ENCODE results near the gene YWHAG.
A peak's percentile ranks its signal among the peaks of the same experiment; 100 is the strongest.
"Not testable (repeated sequence)": the region's sequence is repeated elsewhere in the genome, so short reads cannot be mapped to it uniquely, and the experiment has no call there.

The YWHAG gene

DNA sequence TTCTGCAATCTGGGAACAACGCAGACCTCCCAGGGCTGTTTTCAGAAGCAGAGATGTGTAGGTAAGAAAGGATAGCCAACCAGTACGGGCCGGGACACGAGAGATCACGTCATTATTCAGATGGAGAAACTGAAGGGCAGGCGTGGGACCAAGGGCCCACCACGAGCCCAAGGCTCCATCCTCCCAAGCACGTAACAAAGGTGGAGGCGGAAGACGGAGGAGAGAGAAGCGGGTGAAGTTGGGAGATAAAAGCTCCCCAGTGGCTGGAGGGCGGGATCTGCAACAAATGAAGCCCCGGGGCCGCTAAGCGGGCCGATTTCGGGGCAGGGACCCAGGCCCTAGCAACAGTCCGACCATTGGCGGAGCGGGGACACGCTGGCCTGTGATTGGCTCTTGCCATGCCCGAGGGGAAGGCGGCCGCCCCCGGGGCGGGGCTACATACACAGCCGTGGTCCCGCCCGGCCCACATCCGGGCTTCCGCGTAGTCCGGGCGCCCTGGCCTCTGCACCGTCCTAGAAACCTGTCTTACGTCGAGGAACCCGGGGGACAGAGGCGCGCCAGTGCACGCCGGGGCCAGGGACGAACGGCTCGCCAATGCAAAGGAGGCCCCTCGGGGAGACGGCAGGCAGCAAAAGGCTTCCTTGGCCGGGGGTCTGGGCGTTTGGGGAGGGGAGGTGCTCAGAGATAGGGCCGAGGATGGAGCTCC is 40.9 kb downstream of the YWHAG start:
- peak; percentile 90 for DNase-seq (ENCODE audit: low read depth)
- TF ChIP-seq, protein P1, sequence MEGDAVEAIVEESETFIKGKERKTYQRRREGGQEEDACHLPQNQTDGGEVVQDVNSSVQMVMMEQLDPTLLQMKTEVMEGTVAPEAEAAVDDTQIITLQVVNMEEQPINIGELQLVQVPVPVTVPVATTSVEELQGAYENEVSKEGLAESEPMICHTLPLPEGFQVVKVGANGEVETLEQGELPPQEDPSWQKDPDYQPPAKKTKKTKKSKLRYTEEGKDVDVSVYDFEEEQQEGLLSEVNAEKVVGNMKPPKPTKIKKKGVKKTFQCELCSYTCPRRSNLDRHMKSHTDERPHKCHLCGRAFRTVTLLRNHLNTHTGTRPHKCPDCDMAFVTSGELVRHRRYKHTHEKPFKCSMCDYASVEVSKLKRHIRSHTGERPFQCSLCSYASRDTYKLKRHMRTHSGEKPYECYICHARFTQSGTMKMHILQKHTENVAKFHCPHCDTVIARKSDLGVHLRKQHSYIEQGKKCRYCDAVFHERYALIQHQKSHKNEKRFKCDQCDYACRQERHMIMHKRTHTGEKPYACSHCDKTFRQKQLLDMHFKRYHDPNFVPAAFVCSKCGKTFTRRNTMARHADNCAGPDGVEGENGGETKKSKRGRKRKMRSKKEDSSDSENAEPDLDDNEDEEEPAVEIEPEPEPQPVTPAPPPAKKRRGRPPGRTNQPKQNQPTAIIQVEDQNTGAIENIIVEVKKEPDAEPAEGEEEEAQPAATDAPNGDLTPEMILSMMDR (IDR thresholded peaks at IDR 0.05; ENCODE audit: low read depth, low read length, missing control alignments), result no peak
- in situ Hi-C loops (cut with HindIII; ENCODE audit: low sequenced_read_pairs), result no loop called here
- H3K4me3 ChIP-seq (ENCODE audit: low read depth, low read length), result peak overlapping the region; percentile 84

DNA sequence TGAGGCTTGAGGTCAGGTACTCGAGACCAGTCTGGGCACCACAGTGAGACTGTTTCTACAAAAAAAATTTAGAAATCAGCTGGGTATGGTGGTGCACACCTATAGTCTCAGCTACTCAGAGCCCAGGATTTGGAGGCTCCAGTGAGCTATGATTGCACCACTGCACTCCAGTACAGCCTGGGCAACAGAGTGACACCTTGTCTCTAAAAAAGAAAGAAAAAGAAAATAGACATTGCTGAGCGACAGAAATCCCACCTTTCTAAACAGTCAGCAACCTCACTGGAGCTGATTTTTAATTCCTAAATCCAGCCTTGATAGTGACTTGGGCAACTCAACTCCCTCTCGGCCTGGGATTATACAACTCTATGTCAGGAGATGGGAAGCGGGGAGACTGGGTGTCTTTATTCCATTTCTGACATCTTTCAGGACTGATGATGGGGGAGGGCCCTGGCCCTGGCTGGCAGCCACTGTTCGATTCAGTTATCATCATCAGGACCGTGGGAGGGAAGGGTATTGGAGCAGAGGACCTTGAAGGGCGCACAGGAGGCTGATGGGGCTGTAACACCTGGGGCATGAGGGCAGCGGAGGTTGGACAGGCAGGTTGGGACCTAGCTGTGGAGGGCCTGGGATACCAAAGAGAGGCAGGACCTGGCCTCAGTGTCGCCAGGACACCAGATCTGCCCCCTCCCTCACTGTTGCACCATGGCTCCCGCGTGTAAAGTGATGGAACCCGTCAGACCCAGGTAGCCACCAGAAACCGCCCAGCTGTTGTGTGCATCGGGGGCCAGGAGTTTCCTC is 41.6 kb downstream of the YWHAG start:
- in situ Hi-C loops (cut with HindIII; ENCODE audit: low sequenced_read_pairs), result no loop called here
- TF ChIP-seq, protein P1 (IDR thresholded peaks at IDR 0.05; ENCODE audit: low read depth, low read length, missing control alignments), result no peak
- H3K4me3 ChIP-seq (ENCODE audit: low read depth, low read length), result peak overlapping the region; percentile 84
- DNase-seq (ENCODE audit: low read depth), result no peak

DNA sequence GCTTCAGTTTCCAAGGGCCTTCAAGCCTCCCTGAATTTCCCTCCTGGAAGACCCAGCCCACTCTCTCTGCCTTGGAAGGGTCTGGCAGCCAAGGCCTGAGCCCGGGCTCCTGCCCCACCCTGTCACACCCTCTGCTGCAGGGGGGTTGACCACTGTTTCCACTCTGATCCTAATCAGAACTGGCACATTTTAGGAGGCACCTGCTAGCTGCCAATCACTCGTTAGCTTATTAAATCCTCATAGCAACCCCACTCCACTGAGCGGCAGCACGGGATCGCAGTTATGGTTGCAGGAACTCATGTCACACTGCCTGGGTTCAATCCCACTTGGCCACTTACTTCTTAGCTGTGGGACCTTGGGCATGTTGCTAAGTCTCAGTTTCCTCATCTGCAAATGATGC is 43.4 kb downstream of the YWHAG start:
- H3K4me3 ChIP-seq (ENCODE audit: low read depth, low read length), result no peak overlapping the region
- in situ Hi-C loops (cut with HindIII; ENCODE audit: low sequenced_read_pairs), result no loop called here
- DNase-seq (ENCODE audit: low read depth), result no peak
- TF ChIP-seq, protein P1 (IDR thresholded peaks at IDR 0.05; ENCODE audit: low read depth, low read length, missing control alignments), result no peak

DNA sequence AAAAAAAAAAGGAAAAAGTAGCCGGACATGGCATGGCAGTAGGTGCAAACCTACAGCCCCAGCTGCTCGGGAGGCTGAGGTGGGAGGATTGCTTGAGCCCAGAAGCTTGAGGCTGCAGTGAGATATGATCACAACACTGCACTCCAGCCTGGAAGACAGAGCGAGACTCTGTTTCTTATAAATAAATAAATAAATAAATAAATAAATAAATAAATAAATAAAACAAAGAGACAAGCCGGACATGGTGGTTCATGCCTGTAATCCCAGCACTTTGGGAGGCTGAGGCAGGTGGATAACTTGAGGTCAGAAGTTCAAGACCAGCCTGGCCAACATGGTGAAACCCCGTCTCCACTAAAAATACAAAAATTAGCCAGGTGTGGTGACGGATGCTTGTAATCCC is 44.1 kb downstream of the YWHAG start:
- H3K4me3 ChIP-seq (ENCODE audit: low read depth, low read length); in situ Hi-C loops (cut with HindIII; ENCODE audit: low sequenced_read_pairs); DNase-seq (ENCODE audit: low read depth): not testable (repeated sequence)

DNA sequence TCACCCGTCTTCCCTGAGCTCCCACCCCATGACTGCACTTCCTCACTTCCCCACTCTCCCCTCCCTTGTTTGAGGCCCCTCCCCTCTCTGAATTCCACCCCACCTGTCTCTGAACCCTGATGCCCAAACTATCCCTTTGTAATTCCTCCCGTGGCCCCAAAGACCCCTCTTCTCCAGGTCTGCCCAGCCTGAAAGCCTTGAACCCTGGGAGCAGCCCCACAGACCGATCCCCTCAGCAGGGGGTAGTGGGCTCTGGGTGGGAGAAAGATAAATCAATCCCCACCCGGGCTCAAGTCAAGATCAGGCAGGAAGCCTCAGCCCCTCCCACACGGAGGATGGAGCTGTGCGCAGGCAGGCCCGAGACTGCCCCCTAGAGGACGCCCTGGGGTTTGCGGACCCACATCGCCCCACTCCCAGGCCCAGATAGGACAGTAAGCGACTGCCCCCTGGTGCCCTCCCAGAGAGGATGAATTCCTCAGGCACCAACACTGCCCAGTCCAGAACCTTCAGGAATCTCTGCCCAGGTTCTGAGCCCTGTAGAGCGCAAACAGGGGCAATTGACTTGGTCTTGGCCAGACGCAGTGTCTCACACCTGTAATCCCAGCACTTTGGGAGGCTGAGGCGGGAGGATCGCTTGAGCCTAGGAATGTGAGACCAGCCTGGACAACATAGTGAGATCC is 44.6 kb downstream of the YWHAG start:
- TF ChIP-seq, protein P1 (IDR thresholded peaks at IDR 0.05; ENCODE audit: low read depth, low read length, missing control alignments), result peak; percentile 100
- no peak overlapping the region for H3K4me3 ChIP-seq (ENCODE audit: low read depth, low read length)
- peak; percentile 82 for DNase-seq (ENCODE audit: low read depth)
- in situ Hi-C loops (cut with HindIII; ENCODE audit: low sequenced_read_pairs), result no loop called here

DNA sequence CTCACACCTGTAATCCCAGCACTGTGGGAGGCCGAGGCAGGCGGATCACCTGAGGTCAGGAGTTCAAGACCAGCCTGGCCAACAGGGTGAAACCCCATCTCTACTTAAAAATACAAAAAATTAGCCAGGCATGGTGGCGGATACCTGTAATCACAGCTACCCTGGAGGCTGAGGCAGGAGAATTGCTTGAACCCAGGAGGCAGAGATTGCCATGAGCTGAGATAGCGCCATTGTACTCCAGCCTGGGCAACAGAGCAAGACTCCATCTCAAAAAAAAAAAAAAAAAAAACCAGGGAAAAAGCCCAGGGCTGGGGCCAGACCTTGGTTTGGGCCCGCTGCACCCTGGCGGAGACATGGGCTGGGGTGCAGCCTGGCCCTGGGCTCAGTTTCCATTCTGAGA is 47.0 kb downstream of the YWHAG start:
- in situ Hi-C loops (cut with HindIII; ENCODE audit: low sequenced_read_pairs); H3K4me3 ChIP-seq (ENCODE audit: low read depth, low read length); DNase-seq (ENCODE audit: low read depth): not testable (repeated sequence)

DNA sequence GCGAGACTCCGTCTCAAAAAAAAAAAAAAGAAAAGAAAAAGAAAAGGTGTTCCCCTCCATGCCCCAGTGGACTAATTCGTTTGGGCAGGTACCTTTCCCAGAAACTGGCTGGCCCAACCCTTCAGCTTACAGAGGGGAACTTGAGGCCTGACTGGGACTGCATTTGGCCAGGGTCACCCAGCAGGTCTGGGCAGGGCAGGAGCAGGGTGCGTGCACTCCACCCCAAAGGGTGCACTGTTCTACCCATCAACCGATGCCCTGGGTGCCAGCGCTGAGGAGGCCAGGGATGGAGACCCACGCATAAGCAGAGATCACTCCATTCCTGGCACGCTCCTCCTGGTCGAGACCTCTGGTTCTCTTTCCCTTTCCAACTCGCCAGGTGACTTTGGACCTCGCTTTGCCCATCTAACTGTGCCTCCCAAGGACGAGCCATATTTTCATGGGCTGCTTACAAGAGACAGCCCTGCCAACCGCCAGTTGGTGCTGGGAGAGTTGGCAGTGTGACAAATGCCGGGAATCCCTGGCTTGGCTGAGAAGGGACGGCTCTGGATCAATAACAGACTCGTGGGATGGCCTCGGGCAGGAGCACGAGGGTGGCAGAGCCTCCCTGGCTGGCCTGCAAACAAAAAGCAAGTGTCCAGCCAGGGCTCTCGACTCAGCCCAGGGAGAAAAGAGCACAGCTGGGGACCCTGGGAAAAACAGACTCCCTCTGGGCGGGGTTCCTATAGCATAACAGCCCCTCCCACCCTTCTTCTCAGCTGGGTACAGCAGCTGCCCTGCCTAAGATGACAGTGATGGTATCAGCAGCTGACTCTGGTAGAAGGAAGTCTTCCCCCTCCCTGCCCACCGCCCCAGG is 48.5 kb downstream of the YWHAG start:
- DNase-seq (ENCODE audit: low read depth), result no peak
- in situ Hi-C loops (cut with HindIII; ENCODE audit: low sequenced_read_pairs), result no loop called here
- TF ChIP-seq, protein P1 (IDR thresholded peaks at IDR 0.05; ENCODE audit: low read depth, low read length, missing control alignments), result no peak
- no peak overlapping the region for H3K4me3 ChIP-seq (ENCODE audit: low read depth, low read length)

DNA sequence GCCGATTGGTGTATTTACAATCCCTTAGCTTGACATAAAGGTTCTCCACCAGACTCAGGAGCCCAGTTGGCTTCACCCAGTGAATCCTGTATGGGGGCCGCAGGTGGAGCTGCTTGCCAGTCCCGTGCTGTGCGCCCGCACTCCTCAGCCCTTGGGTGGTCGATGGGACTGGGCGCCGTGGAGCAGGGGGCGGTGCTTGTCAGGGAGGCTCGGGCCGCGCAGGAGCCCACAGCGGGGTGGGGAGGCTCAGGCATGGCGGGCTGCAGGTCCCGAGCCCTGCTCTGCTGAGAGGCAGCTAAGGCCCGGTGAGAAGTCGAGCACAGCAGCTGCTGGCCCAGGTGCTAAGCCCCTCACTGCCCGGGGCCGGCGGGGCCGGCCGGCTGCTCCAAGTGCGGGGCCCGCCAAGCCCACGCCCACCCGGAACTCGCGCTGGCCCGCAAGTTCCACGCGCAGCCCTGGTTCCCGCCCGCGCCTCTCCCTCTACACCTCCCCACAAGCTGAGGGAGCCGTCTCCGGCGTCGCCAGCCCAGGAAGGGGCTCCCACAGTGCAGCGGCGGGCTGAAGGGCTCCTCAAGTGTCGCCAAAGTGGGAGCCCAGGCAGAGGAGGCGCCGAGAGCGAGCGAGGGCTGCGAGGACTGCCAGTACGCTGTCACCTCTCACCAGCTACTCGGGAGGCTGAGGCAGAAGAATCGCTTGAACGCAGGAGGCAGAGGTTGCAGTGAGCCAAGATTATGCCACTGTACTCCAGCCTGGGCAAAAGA is 49.3 kb downstream of the YWHAG start:
- H3K4me3 ChIP-seq (ENCODE audit: low read depth, low read length); in situ Hi-C loops (cut with HindIII; ENCODE audit: low sequenced_read_pairs); DNase-seq (ENCODE audit: low read depth): not testable (repeated sequence)

DNA sequence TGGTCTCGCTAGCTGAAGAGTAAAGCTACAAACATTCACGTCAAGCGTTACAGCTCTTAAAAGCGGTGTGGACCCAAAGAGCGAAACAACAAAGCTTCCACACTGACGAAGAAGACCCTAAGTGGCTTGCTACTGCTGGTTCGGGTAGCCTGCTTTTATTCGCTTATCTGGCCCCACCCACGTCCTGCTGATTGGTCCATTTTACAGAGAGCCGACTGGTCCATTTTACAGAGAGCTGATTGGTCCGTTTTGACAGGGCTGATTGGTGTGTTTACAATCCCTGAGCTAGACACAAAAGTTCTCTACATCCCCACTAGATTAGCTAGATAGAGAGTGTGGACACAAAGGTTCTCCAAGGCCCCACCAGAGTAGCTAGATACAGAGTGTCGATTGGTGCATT is 49.9 kb downstream of the YWHAG start:
- DNase-seq (ENCODE audit: low read depth); in situ Hi-C loops (cut with HindIII; ENCODE audit: low sequenced_read_pairs); H3K4me3 ChIP-seq (ENCODE audit: low read depth, low read length): not testable (repeated sequence)

Data from astrocyte of the cerebellum (primary cell).